ENCODE measurements around the gene CNTNAP2. TPM values are rescaled to one million over a fixed set of nuclear protein-coding genes. Genes with fewer than 3 reads are reported as not detected.

Gene CNTNAP2
- total and polyA plus RNA-seq, 7 donors, result 0.60 to 2.4 (median 1.7) TPM

- no peak for TF ChIP-seq EP300 (IDR thresholded peaks at IDR 0.05)
- TF ChIP-seq POLR2A (IDR thresholded peaks at IDR 0.05), result no peak
- intact Hi-C loops (cut with DNase I), result no loop called here
- H3K9me3 ChIP-seq, result no peaks in the 10 kb centered on the region
- no peak overlapping the region for H3K4me3 ChIP-seq
- DNase-seq, result no peak
- no peaks in the 10 kb centered on the region for H3K4me1 ChIP-seq
- no peak overlapping the region for H3K27ac ChIP-seq
- no peaks in the 10 kb centered on the region for H3K27me3 ChIP-seq
- no peaks in the 10 kb centered on the region for H3K36me3 ChIP-seq
Observed at GRCh38 chr7:147193476-147193875, 1076.9 kb downstream of the CNTNAP2 start.

- Histone ChIP-seq H3K4me1 (no peaks in the 10 kb centered on the region), H3K4me3 (no peak overlapping the region), H3K9me3 (no peaks in the 10 kb centered on the region), H3K36me3 (no peaks in the 10 kb centered on the region), H3K27me3 (no peaks in the 10 kb centered on the region), H3K27ac (no peak overlapping the region)
- no peak for DNase-seq
- intact Hi-C loops (cut with DNase I), result no loop called here
- 84 to 90% methylated on average over 5 of the region's 5 CpGs for WGBS, 2 donors
- no peak for TF ChIP-seq POLR2AphosphoS5 (IDR thresholded peaks at IDR 0.05)
- TF ChIP-seq POLR2A (IDR thresholded peaks at IDR 0.05), result no peak
- TF ChIP-seq, protein P1, sequence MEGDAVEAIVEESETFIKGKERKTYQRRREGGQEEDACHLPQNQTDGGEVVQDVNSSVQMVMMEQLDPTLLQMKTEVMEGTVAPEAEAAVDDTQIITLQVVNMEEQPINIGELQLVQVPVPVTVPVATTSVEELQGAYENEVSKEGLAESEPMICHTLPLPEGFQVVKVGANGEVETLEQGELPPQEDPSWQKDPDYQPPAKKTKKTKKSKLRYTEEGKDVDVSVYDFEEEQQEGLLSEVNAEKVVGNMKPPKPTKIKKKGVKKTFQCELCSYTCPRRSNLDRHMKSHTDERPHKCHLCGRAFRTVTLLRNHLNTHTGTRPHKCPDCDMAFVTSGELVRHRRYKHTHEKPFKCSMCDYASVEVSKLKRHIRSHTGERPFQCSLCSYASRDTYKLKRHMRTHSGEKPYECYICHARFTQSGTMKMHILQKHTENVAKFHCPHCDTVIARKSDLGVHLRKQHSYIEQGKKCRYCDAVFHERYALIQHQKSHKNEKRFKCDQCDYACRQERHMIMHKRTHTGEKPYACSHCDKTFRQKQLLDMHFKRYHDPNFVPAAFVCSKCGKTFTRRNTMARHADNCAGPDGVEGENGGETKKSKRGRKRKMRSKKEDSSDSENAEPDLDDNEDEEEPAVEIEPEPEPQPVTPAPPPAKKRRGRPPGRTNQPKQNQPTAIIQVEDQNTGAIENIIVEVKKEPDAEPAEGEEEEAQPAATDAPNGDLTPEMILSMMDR (IDR thresholded peaks at IDR 0.05), result no peak
- TF ChIP-seq EP300 (IDR thresholded peaks at IDR 0.05), result no peak
Observed at GRCh38 chr7:147196481-147196880, 1079.9 kb downstream of the CNTNAP2 start.

DNA sequence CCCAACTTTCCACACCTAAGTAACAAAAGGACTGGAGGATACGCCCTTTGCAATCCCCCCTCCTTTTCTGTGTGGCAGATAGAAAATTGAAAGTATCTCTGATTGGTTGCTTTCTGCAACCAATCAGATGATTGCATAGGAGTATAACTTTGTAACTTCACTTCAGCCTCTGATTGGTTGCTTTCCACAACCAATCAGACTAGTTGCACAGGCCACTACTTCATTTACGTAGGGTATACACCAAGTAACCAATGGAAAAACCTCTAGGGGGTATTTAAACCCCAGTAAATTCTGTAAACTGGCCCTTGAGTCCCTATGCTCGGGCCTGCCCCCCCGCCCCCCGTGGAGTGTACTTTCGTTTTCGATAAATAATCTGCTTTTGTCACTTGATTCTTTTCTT lies 1080.4 kb downstream of the CNTNAP2 start:
- H3K27me3 ChIP-seq, result no peaks in the 10 kb centered on the region
- H3K27ac ChIP-seq, result no peak overlapping the region
- no peak for TF ChIP-seq EP300 (IDR thresholded peaks at IDR 0.05)
- TF ChIP-seq POLR2AphosphoS5 (IDR thresholded peaks at IDR 0.05), result no peak
- no peak for TF ChIP-seq POLR2A (IDR thresholded peaks at IDR 0.05)
- TF ChIP-seq, protein P1 (IDR thresholded peaks at IDR 0.05), result no peak
- H3K4me1 ChIP-seq, result no peaks in the 10 kb centered on the region
- intact Hi-C loops (cut with DNase I), result no loop called here
- no peaks in the 10 kb centered on the region for H3K9me3 ChIP-seq
- 86 to 90% methylated on average over 7 of the region's 7 CpGs for WGBS, 2 donors
- H3K36me3 ChIP-seq, result no peaks in the 10 kb centered on the region
- DNase-seq, result no peak
- H3K4me3 ChIP-seq, result no peak overlapping the region

DNA sequence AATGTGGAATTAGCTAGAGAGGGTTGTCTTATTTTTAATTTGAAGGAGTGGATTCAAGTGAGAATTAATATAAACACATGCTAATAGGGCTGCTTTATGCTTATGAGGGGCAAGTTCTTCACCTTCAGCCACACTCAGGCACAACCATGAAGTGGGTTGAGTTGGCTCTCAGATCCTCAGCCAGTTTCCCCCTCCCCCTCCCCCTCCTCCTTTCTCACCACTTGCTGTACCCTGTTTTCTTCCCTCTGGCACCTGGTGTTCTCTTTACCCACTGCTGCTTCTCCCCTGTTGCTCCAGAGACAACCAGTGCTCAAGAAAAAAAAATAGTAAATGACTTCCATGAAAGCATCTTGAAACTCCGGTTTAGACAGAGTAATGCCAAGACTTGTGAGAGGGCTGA lies 1083.3 kb downstream of the CNTNAP2 start:
- intact Hi-C loops (cut with DNase I), result no loop called here
- no peak overlapping the region for H3K27ac ChIP-seq
- no peaks in the 10 kb centered on the region for H3K9me3 ChIP-seq
- TF ChIP-seq POLR2AphosphoS5 (IDR thresholded peaks at IDR 0.05) (no peak), POLR2A (IDR thresholded peaks at IDR 0.05) (no peak), EP300 (IDR thresholded peaks at IDR 0.05) (no peak)
- TF ChIP-seq, protein P1 (IDR thresholded peaks at IDR 0.05), result no peak
- no peaks in the 10 kb centered on the region for H3K36me3 ChIP-seq
- no peaks in the 10 kb centered on the region for H3K4me1 ChIP-seq
- H3K27me3 ChIP-seq, result no peaks in the 10 kb centered on the region
- no peak overlapping the region for H3K4me3 ChIP-seq
- DNase-seq, result no peak
- 75 to 89% methylated on average over 1 of the region's 1 CpG for whole genome bisulfite sequencing, 2 donors

DNA sequence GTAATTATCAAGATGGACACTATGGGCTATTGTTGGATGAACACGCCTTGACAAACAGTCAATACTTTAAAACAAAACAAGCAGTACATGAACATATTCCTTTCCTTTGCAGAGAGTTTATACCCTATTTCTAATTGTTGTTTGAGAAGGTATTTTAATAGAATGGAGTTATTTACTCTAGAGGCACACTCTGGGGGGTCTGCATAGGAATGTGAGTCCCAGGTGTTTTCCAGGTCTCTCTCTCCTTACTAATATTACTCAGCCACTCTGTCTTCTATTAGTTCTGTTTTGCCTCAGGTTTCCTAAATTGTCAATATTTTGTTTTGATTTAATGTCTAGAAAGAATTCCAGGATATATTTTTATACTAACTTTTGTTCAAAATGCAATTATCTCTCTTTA lies 1091.4 kb downstream of the CNTNAP2 start:
- no peak for TF ChIP-seq POLR2AphosphoS5 (IDR thresholded peaks at IDR 0.05)
- H3K27me3 ChIP-seq, result no peaks in the 10 kb centered on the region
- DNase-seq, result no peak
- 89 to 92% methylated on average over 1 of the region's 1 CpG for whole genome bisulfite sequencing, 2 donors
- intact Hi-C loops (cut with DNase I), result no loop called here
- H3K27ac ChIP-seq, result no peak overlapping the region
- H3K4me3 ChIP-seq, result no peak overlapping the region
- H3K9me3 ChIP-seq, result no peaks in the 10 kb centered on the region
- no peaks in the 10 kb centered on the region for H3K36me3 ChIP-seq
- H3K4me1 ChIP-seq, result no peaks in the 10 kb centered on the region

- DNase-seq, result no peak
- intact Hi-C loops (cut with DNase I), result no loop called here
- H3K27me3 ChIP-seq, result no peaks in the 10 kb centered on the region
- H3K27ac ChIP-seq, result no peak overlapping the region
- H3K36me3 ChIP-seq, result no peaks in the 10 kb centered on the region
- TF ChIP-seq EP300 (IDR thresholded peaks at IDR 0.05), result no peak
- no peaks in the 10 kb centered on the region for H3K4me1 ChIP-seq
- H3K4me3 ChIP-seq, result no peak overlapping the region
- 70 to 80% methylated on average over 2 of the region's 2 CpGs for WGBS, 2 donors
- no peaks in the 10 kb centered on the region for H3K9me3 ChIP-seq
Observed at GRCh38 chr7:147231275-147231674, 1114.7 kb downstream of the CNTNAP2 start.
